GM23248 (cell line): ENCODE results near the gene BLACAT1.

Experiments
- EZH2 ChIP-seq: fragments of 200-600 bp; sonication (generic); IDR thresholded peaks from 2 replicates; pipeline ENCODE4 v1.6.1; 2018; ENCODE audit warnings: antibody characterized with exemption, mild to moderate bottlenecking; ENCODE audit not compliant: insufficient read depth, poor library complexity, severe bottlenecking
- EZH2phosphoT487 ChIP-seq: fragments of 200-600 bp; sonication (generic); IDR thresholded peaks from 2 replicates; pipeline ENCODE4 v1.6.1; 2018; ENCODE audit warnings: antibody characterized with exemption, moderate library complexity, mild to moderate bottlenecking, low read depth; ENCODE audit not compliant: insufficient read depth

DNA sequence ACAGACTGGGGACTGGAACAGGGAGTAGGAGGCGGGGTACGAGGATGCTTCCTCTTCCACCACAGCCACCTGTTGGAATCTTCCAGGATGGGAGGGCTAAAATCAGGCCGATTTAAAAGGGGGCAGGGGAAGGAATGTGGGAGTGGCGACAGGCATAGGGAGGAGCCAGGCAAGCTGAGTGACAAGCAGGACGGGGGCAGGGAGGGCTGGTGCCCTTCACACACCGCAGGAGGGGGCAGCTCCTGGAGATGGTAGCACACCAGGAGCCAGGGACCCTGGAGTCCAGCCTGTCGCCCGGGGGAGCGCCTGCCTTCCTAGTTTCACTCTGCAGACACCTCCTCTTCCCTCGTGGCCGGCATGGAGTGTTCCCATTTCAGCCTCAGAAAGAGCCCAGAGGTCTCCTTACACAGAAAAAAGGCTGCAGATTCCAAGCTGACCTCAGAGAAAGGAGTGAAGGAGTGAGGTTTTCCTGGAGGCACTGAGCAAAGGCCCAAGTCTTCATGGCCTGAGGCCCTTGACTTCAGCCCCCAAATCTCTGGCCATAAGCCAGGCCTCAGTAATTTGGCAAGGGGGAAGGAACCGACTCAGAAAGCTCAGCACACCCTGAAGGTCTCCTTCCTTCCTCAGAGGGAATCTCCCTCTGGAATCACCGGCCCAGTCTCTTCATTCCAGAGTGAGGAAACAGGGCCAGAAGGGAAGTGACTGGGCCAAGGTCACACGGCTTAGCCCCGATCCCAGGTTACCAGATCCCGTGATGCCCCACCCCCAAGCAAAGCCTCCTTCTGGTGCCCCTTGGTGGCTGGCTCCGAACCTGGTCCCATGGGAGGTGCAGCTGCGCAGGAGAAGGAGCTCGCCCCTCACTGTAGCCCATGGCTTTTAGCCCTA lies 8.1 kb downstream of the BLACAT1 start:
- TF ChIP-seq EZH2phosphoT487 (no peak), EZH2 (no peak)
